H1 (cell line): ENCODE data around the gene CUBN. TPM values are rescaled to one million over a fixed set of nuclear protein-coding genes. Genes with fewer than 3 reads are reported as not detected.

Source experiments
- CTCF ChIA-PET: fragments of 300-600 bp; sonication (Branson Sonifier 250); formaldehyde crosslinking; loops from one replicate; lab custom pipeline; 2021; ENCODE audit not compliant: partially characterized antibody; lab: Charles Lee
- POLR2A ChIA-PET: fragments of 300-600 bp; sonication (Branson Sonifier 250); formaldehyde crosslinking; loops from one replicate; lab custom pipeline; 2021; ENCODE audit warnings: inconsistent platforms; ENCODE audit not compliant: partially characterized antibody; lab: Charles Lee
- DNase-seq, 2 experiments: peaks; one replicate each; pipeline versions ENCODE4 v3.0.0 to v3.0.0-alpha.2; 2010 to 2022; ENCODE audit warnings: low spot score in 2 of 2, low read depth in 1 of 2, mixed read lengths in 1 of 2
- FAIRE-seq: peaks from 2 replicates; lab custom pipeline; 2011; peaks lifted over from hg19 to GRCh38; lab: Jason Lieb, UNC
- H2AFZ ChIP-seq: 2 replicates; pipeline ENCODE4 v1.8.1; 2012; ENCODE audit warnings: low read length, inconsistent platforms
- H2AK5ac ChIP-seq: 2 replicates; pipeline ENCODE4 v1.6.1; 2013; ENCODE audit warnings: low read depth, low read length
- H2BK120ac ChIP-seq: replicated peaks from 2 replicates; pipeline ENCODE3; 2013; ENCODE audit warnings: low read depth, low read length, inconsistent platforms
- H2BK12ac ChIP-seq: 2 replicates; pipeline ENCODE4 v1.6.1; 2013; ENCODE audit warnings: low read depth, low read length
- H2BK15ac ChIP-seq: 2 replicates; pipeline ENCODE4 v1.6.1; 2013; ENCODE audit warnings: low read length
- H2BK20ac ChIP-seq: 2 replicates; pipeline ENCODE4 v1.6.1; 2013; ENCODE audit warnings: low read length
- H2BK5ac ChIP-seq: 2 replicates; pipeline ENCODE4 v1.6.1; 2013; ENCODE audit warnings: low read depth, low read length
- H3K14ac ChIP-seq: 2 replicates; pipeline ENCODE4 v1.6.1; 2013; ENCODE audit warnings: inconsistent platforms; ENCODE audit not compliant: insufficient read length
- H3K18ac ChIP-seq: 2 replicates; pipeline ENCODE4 v1.6.1; 2013; ENCODE audit warnings: low read length; ENCODE audit errors: extremely low read depth
- H3K23ac ChIP-seq: 2 replicates; pipeline ENCODE4 v1.6.1; 2013; ENCODE audit warnings: inconsistent platforms; ENCODE audit not compliant: insufficient read length
- H3K23me2 ChIP-seq: 2 replicates; pipeline ENCODE4 v1.6.1; 2013; ENCODE audit warnings: low read depth, low read length
- H3K27ac ChIP-seq: 2 replicates; pipeline ENCODE4 v1.6.1; 2011; ENCODE audit warnings: low read depth, low read length, inconsistent platforms
- H3K27me3 ChIP-seq, 4 experiments: replicated peaks in 1 of 4; 1 replicate in 1 of 4; 2 replicates in 3 of 4; pipeline versions ENCODE4 v1.6.1 to v1.8.1; 2011 to 2013; ENCODE audit warnings: low read length in 3 of 4, mild to moderate bottlenecking in 3 of 4, inconsistent platforms in 2 of 4, mixed read lengths in 2 of 4, moderate library complexity in 1 of 4; ENCODE audit not compliant: control insufficient read depth in 3 of 4, insufficient read depth in 3 of 4; ENCODE audit errors: extremely low read depth in 1 of 4
- H3K36me3 ChIP-seq, 4 experiments: 2 replicates each; pipeline versions ENCODE4 v1.6.1 to v1.8.1; 2011 to 2013; ENCODE audit warnings: mild to moderate bottlenecking in 4 of 4, low read length in 3 of 4, moderate library complexity in 2 of 4, control low read depth in 1 of 4, inconsistent platforms in 1 of 4; ENCODE audit not compliant: insufficient read depth in 4 of 4, control insufficient read depth in 2 of 4
- H3K4ac ChIP-seq: replicated peaks from 2 replicates; pipeline ENCODE3; 2013; ENCODE audit warnings: low read length, low read depth, mixed read lengths, inconsistent platforms; ENCODE audit not compliant: insufficient read length
- H3K4me1 ChIP-seq, 4 experiments: replicated peaks in 1 of 4; 1 replicate in 1 of 4; 2 replicates in 3 of 4; pipeline versions ENCODE4 v1.6.1 to v1.8.1; 2011 to 2013; ENCODE audit warnings: low read length in 3 of 4, inconsistent platforms in 2 of 4, mixed read lengths in 1 of 4; ENCODE audit not compliant: insufficient read depth in 4 of 4, control insufficient read depth in 3 of 4
- H3K4me2 ChIP-seq, 2 experiments: 2 replicates each; pipeline versions ENCODE4 v1.6.1 to v1.8.1; 2011 to 2013; ENCODE audit warnings: low read depth in 2 of 2, low read length in 2 of 2, control low read depth in 1 of 2, inconsistent platforms in 1 of 2, mild to moderate bottlenecking in 1 of 2; ENCODE audit not compliant: insufficient read depth in 1 of 2
- H3K4me3 ChIP-seq, 4 experiments: fragments of 200-600, 300-600 bp in 1 of 4; sonication (generic), shearing (Covaris generic), sonication (Bioruptor Twin) in 1 of 4; 2 replicates each; pipeline versions ENCODE4 v1.5.1 to v1.8.1; 2011 to 2016; ENCODE audit warnings: low read length in 4 of 4, low read depth in 3 of 4, control low read depth in 2 of 4, inconsistent platforms in 2 of 4, mild to moderate bottlenecking in 2 of 4, mixed read lengths in 1 of 4, moderate library complexity in 1 of 4; ENCODE audit not compliant: insufficient read depth in 2 of 4; ENCODE audit errors: extremely low read depth in 1 of 4
- H3K56ac ChIP-seq: replicated peaks from 2 replicates; pipeline ENCODE3; 2013; ENCODE audit warnings: low read depth, mild to moderate bottlenecking, mixed read lengths, low read length, inconsistent platforms; ENCODE audit not compliant: insufficient read length
- H3K79me1 ChIP-seq: 2 replicates; pipeline ENCODE4 v1.6.1; 2013; ENCODE audit warnings: low read depth, low read length, control low read depth
- H3K79me2 ChIP-seq, 2 experiments: 2 replicates each; pipeline versions ENCODE4 v1.6.1 to v1.8.1; 2012 to 2013; ENCODE audit warnings: low read length in 2 of 2, mild to moderate bottlenecking in 2 of 2, inconsistent platforms in 1 of 2; ENCODE audit not compliant: insufficient read depth in 2 of 2, control insufficient read depth in 1 of 2
- H3K9ac ChIP-seq, 4 experiments: replicated peaks in 1 of 4; 1 replicate in 1 of 4; 2 replicates in 3 of 4; pipeline versions ENCODE4 v1.6.1 to v1.8.1; 2011 to 2013; ENCODE audit warnings: low read depth in 3 of 4, low read length in 3 of 4, control low read depth in 2 of 4, mild to moderate bottlenecking in 2 of 4, moderate library complexity in 2 of 4, inconsistent platforms in 1 of 4; ENCODE audit errors: extremely low read depth in 1 of 4
- H3K9me3 ChIP-seq, 2 experiments: 2 replicates each; pipeline versions ENCODE4 v1.6.1 to v1.8.1; 2012 to 2013; ENCODE audit warnings: mild to moderate bottlenecking in 2 of 2, moderate library complexity in 2 of 2, control low read depth in 1 of 2, inconsistent platforms in 1 of 2, low read depth in 1 of 2, low read length in 1 of 2, mixed read lengths in 1 of 2; ENCODE audit not compliant: insufficient read depth in 2 of 2
- H4K20me1 ChIP-seq, 2 experiments: replicated peaks in 1 of 2; 2 replicates each; pipeline versions ENCODE3 to v1.8.1; 2011 to 2013; ENCODE audit warnings: inconsistent platforms in 2 of 2, low read length in 2 of 2, mild to moderate bottlenecking in 1 of 2; ENCODE audit not compliant: insufficient read depth in 2 of 2, control insufficient read depth in 1 of 2
- H4K5ac ChIP-seq: 2 replicates; pipeline ENCODE4 v1.6.1; 2013; ENCODE audit warnings: low read length, low read depth, mixed read lengths, inconsistent platforms; ENCODE audit not compliant: insufficient read length
- H4K8ac ChIP-seq: 2 replicates; pipeline ENCODE4 v1.8.0; 2013; ENCODE audit warnings: mild to moderate bottlenecking, moderate library complexity, low read length, inconsistent platforms; ENCODE audit not compliant: insufficient read depth; ENCODE audit errors: extremely low read depth
- H4K91ac ChIP-seq: replicated peaks from 2 replicates; pipeline ENCODE3; 2013; ENCODE audit warnings: low read length, mixed read lengths, inconsistent platforms; ENCODE audit not compliant: insufficient read length
- POU5F1 ChIP-seq: IDR thresholded peaks from 2 replicates; pipeline ENCODE4 v1.6.1; 2011; ENCODE audit warnings: low read depth, mild to moderate bottlenecking, low read length, moderate library complexity
- WGBS, 2 experiments: shearing (Covaris generic) in 1 of 2; methylation state at CpG; one replicate each; pipeline versions ENCODE4 v1.1.6 to v1.1.7; 2013 to 2015; ENCODE audit warnings: low lambda C conversion rate in 2 of 2, mixed read lengths in 2 of 2, inconsistent platforms in 1 of 2, low coverage in 1 of 2, missing lambda C conversion rate in 1 of 2; ENCODE audit not compliant: insufficient replicate concordance in 2 of 2, insufficient coverage in 1 of 2, insufficient read length in 1 of 2; ENCODE audit errors: extremely low coverage in 1 of 2, missing lambda C conversion rate in 1 of 2; 5-methylcytosine and 5-hydroxymethylcytosine counted together
- polyA plus RNA-seq, 7 experiments: library from polyadenylated mRNA; depleted of rRNA in 3 of 7; stranded (reverse) in 5 of 7; unstranded in 2 of 7; fragments of >200 nt in 5 of 7; fragments of 200-250 nt in 2 of 7; gene quantifications; 1 replicate in 5 of 7; 2 replicates in 1 of 7; 4 replicates in 1 of 7; pipeline versions ENCODE4 v1.2.1 to v1.2.3, GENCODE V29; 2011 to 2013; ENCODE audit warnings: missing spikeins in 2 of 7, mixed read lengths in 2 of 7
- total RNA-seq: library from RNA; stranded (reverse); fragmentation: NEBNext Ultra II Directional; extraction: Animal tissue kit (Norgen Biotek cat#: 25700); gene quantifications from 2 replicates; pipeline ENCODE4 v1.2.1, GENCODE V29; 2021

Gene CUBN
- total and polyA plus RNA-seq, 2 of the 8 experiments (the other 6 are each of a cell fraction or from before 2014, with no cell fraction given) = 0.04 to 0.08 TPM

DNA sequence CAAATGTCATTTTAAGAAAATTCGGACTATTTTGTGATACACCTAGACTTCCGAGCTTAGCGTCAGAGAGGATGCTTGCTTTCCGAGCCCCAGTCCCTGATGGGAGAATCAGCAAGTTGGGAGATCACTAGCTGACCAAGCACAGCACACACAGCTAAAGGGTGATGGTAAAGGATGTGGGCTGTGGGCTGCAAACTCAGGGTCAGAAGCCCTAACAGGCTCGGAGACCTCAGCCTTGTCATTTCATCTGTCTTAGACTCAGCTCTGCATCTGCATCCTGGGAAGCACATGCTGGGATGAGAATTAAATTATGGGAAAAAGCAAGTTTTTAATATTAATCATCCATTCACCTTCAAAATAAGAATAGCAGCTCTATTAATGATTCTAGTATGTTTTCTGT is 3.3 kb downstream of the CUBN start:
- Histone ChIP-seq H3K14ac (no peak overlapping the region), H3K27ac (no peak overlapping the region), H3K79me2 (no peaks in the 10 kb centered on the region), H3K9me3 (no peaks in the 10 kb centered on the region), H4K8ac (no peak overlapping the region), H2BK5ac (no peak overlapping the region), H3K23me2 (no peaks in the 10 kb centered on the region), H2BK12ac (no peak overlapping the region), H2BK20ac (no peak overlapping the region), H3K23ac (no peak overlapping the region), H2BK120ac (no peak overlapping the region), H3K9ac (no peak overlapping the region), H3K4me2 (no peak overlapping the region), H3K4me1 (peaks cover 0 to 5% (median 4%) of the 10 kb centered on the region in 4 experiments; a peak in 4 of 7 replicates), H2AFZ (no peak overlapping the region), H3K4ac (no peak overlapping the region), H3K79me1 (no peaks in the 10 kb centered on the region), H3K18ac (no peak overlapping the region), H3K27me3 (no peaks in the 10 kb centered on the region), H4K5ac (no peak overlapping the region), H2AK5ac (no peak overlapping the region), H4K91ac (no peak overlapping the region), H3K56ac (no peak overlapping the region), H4K20me1 (no peaks in the 10 kb centered on the region), H2BK15ac (0 out of 2 replicates have a peak overlapping the region, but pooled peaks have one; percentile 36), H3K4me3 (no peak overlapping the region), H3K36me3 (no peaks in the 10 kb centered on the region)
- TF ChIP-seq POU5F1 = no peak
- DNase-seq (no peak), FAIRE-seq (no peak)
- POLR2A ChIA-PET = no interaction called here
- WGBS, 2 experiments = 89% methylated on average over 5 of the region's 5 CpGs; no CpG with 5 or more reads in 1 of the 2 experiments
- CTCF ChIA-PET = interaction anchor here (0.6 to 2.3 kb wide), 3 partner anchors 10 to 171 kb away, joined by 3 to 7 read pairs (median 4); no protein-coding TSS in a partner anchor
